HepG2 (cell line): ENCODE results near the gene PLCB4. TPM values are rescaled to one million over a fixed set of nuclear protein-coding genes. Genes with fewer than 3 reads are reported as not detected.
A peak's percentile ranks its signal among the peaks of the same experiment; 100 is the strongest.

Experiments
- CC2D1A ChIP-seq: sonication (generic); formaldehyde crosslinking; IDR thresholded peaks from 2 replicates; pipeline ENCODE4 v1.8.1; 2023; ENCODE audit warnings: mild to moderate bottlenecking, missing genetic modification reagents
- ERF ChIP-seq: IDR thresholded peaks from 2 replicates; pipeline ENCODE4 v1.6.1; 2018; ENCODE audit warnings: missing biosample characterization, missing genetic modification reagents
- GATAD2A ChIP-seq: IDR thresholded peaks from 2 replicates; pipeline ENCODE4 v1.6.1; 2016
- HOMEZ ChIP-seq: IDR thresholded peaks from 2 replicates; pipeline ENCODE4 v1.6.1; 2016; ENCODE audit warnings: low read depth
- JUN ChIP-seq: sonication (generic); formaldehyde crosslinking; IDR thresholded peaks from 2 replicates; pipeline ENCODE4 v1.4.0; 2020; ENCODE audit warnings: mild to moderate bottlenecking, missing genetic modification reagents
- JUND ChIP-seq: sonication (generic); formaldehyde crosslinking; IDR thresholded peaks from 2 replicates; pipeline ENCODE4 v1.8.0; 2022; ENCODE audit warnings: mild to moderate bottlenecking, missing genetic modification reagents
- MED1 ChIP-seq: sonication (generic); formaldehyde crosslinking; IDR thresholded peaks from 2 replicates; pipeline ENCODE4 v1.4.0; 2020; ENCODE audit warnings: missing genetic modification reagents
- NFYB ChIP-seq: sonication (generic); formaldehyde crosslinking; IDR thresholded peaks from 2 replicates; pipeline ENCODE4 v1.4.0; 2020; ENCODE audit warnings: missing genetic modification reagents
- NR2F2 ChIP-seq: IDR thresholded peaks from 2 replicates; pipeline ENCODE4 v1.6.1; 2012; ENCODE audit warnings: low read depth, inconsistent platforms, borderline replicate concordance
- NRL ChIP-seq: sonication (generic); formaldehyde crosslinking; IDR thresholded peaks from 2 replicates; pipeline ENCODE4 v1.5.0; 2020; ENCODE audit warnings: missing genetic modification reagents, mild to moderate bottlenecking, moderate library complexity, borderline replicate concordance
- POGK ChIP-seq: sonication (generic); formaldehyde crosslinking; conservative IDR thresholded peaks from 2 replicates; pipeline ENCODE4 v1.8.0; 2022; ENCODE audit warnings: mild to moderate bottlenecking, moderate library complexity, missing genetic modification reagents
- ZBTB26 ChIP-seq: IDR thresholded peaks from 2 replicates; pipeline ENCODE4 v1.6.1; 2016; ENCODE audit warnings: missing compliant biosample characterization, missing genetic modification reagents, borderline replicate concordance
- ZNF136 ChIP-seq: sonication (generic); formaldehyde crosslinking; IDR thresholded peaks from 2 replicates; pipeline ENCODE4 v1.8.1; 2022; ENCODE audit warnings: low read depth, mild to moderate bottlenecking, moderate library complexity, missing genetic modification reagents
- ZNF142 ChIP-seq: sonication (generic); formaldehyde crosslinking; IDR thresholded peaks from 2 replicates; pipeline ENCODE4 v1.4.0; 2020; ENCODE audit warnings: missing genetic modification reagents
- ZNF232 ChIP-seq: sonication (generic); formaldehyde crosslinking; IDR thresholded peaks from 2 replicates; pipeline ENCODE4 v1.4.0; 2020; ENCODE audit warnings: missing genetic modification reagents, borderline replicate concordance
- ZNF432 ChIP-seq: sonication (generic); formaldehyde crosslinking; IDR thresholded peaks from 2 replicates; pipeline ENCODE4 v1.5.0; 2020; ENCODE audit warnings: missing genetic modification reagents, mild to moderate bottlenecking, borderline replicate concordance
- ZNF543 ChIP-seq: sonication (generic); formaldehyde crosslinking; IDR thresholded peaks from 2 replicates; pipeline ENCODE4 v1.4.0; 2020; ENCODE audit warnings: mild to moderate bottlenecking, missing genetic modification reagents
- ZSCAN20 ChIP-seq: sonication (generic); formaldehyde crosslinking; IDR thresholded peaks from 2 replicates; pipeline ENCODE4 v1.4.0; 2020; ENCODE audit warnings: missing genetic modification reagents, mild to moderate bottlenecking, borderline replicate concordance
- polyA plus RNA-seq, 8 experiments: library from polyadenylated mRNA; depleted of rRNA in 3 of 8; stranded (reverse) in 7 of 8; unstranded in 1 of 8; fragments of >200 nt; fragmentation: Illumina TruSeq in 4 of 8; extraction: Trizol in 4 of 8; gene quantifications; 2 replicates each; pipeline versions ENCODE4 v1.2.1 to v1.2.3, GENCODE V29; 2011 to 2016; ENCODE audit warnings: low read depth in 4 of 8, missing spikeins in 1 of 8, mixed read lengths in 1 of 8; ENCODE audit not compliant: insufficient read depth in 1 of 8
- total RNA-seq, 5 experiments: library from RNA; depleted of rRNA; stranded (reverse); fragments of >200 nt; fragmentation: Illumina TruSeq; extraction: Trizol; gene quantifications; 2 replicates each; pipeline ENCODE4 v1.2.3, GENCODE V29; 2016; ENCODE audit warnings: low read depth in 1 of 5

PLCB4 gene
- total and polyA plus RNA-seq, 2 of the 13 experiments (the other 11 are each of a cell fraction or from before 2014, with no cell fraction given) = 0.01 TPM; not detected in 1

- 0 out of 2 replicates have a peak, but pooled peaks have one; percentile 30 for TF ChIP-seq ZNF142
- TF ChIP-seq POGK = 0 out of 2 replicates have a peak, but pooled peaks have one; percentile 49
- TF ChIP-seq NFYB = no peak
- peak; percentile 49; the same call in 1 of the 2 replicates for TF ChIP-seq NR2F2
- no peak for TF ChIP-seq ZNF232 (CRISPR knock-in tag)
- no peak for TF ChIP-seq ZBTB26 (CRISPR knock-in tag)
- no peak for TF ChIP-seq ZNF432
- peak; percentile 80 for TF ChIP-seq MED1 (CRISPR knock-in tag)
- TF ChIP-seq CC2D1A = no peak
- TF ChIP-seq NRL (CRISPR knock-in tag) = no peak
- TF ChIP-seq ERF (CRISPR knock-in tag) = peak; percentile 85
- TF ChIP-seq GATAD2A (CRISPR knock-in tag) = peak; percentile 99
- no peak for TF ChIP-seq JUN (CRISPR knock-in tag)
- TF ChIP-seq JUND (CRISPR knock-in tag) = no peak
- peak; percentile 98 for TF ChIP-seq ZSCAN20 (CRISPR knock-in tag)
- TF ChIP-seq ZNF543 = no peak
- TF ChIP-seq ZNF136 (CRISPR knock-in tag) = 0 out of 2 replicates have a peak, but pooled peaks have one; percentile 46
- TF ChIP-seq HOMEZ (CRISPR knock-in tag) = peak; percentile 94
These were observed 232.5 kb downstream of the PLCB4 start (continued) for GRCh38 chr20:9301129-9302090.
